Naive thymus-derived CD4-positive, alpha-beta T cell (primary cell): Measurements from ENCODE around the gene RIOX2. TPM values are rescaled to one million over a fixed set of nuclear protein-coding genes. Genes with fewer than 3 reads are reported as not detected.

Source experiments
- ATAC-seq: fragments of 150-1000 bp; cut with Tn5 transposase; 2 replicates; pipeline ENCODE4 v1.10.0; 2021; ENCODE audit warnings: mild to moderate bottlenecking, moderate library complexity
- CTCF ChIA-PET: fragments of 350-600 bp; sonication (Branson Sonifier 250); formaldehyde crosslinking; loops from one replicate; lab custom pipeline; 2021; ENCODE audit warnings: antibody characterized with exemption; lab: Charles Lee
- POLR2A ChIA-PET: fragments of 350-600 bp; sonication (Branson Sonifier 250); formaldehyde crosslinking; loops from one replicate; lab custom pipeline; 2021; ENCODE audit warnings: antibody characterized with exemption, inconsistent platforms; lab: Charles Lee
- DNase-seq, 9 donors: peaks; one replicate each; pipeline versions ENCODE4 v3.0.0 to v3.0.0-alpha.2; 2020 to 2022; ENCODE audit warnings: mixed read lengths in 1 of 9
- H3K27ac ChIP-seq: one replicate; pipeline ENCODE4 v1.7.0; 2013; ENCODE audit warnings: mild to moderate bottlenecking, low read depth, low read length, moderate library complexity
- H3K27me3 ChIP-seq, 2 donors: one replicate each; pipeline ENCODE4 v1.7.0; 2013; ENCODE audit warnings: low read length in 2 of 2, mild to moderate bottlenecking in 2 of 2, moderate library complexity in 2 of 2; ENCODE audit not compliant: control insufficient read depth in 2 of 2, insufficient read depth in 2 of 2
- H3K36me3 ChIP-seq, 3 experiments: 1 replicate in 2 of 3; 2 replicates in 1 of 3; pipeline ENCODE4 v1.7.0; 2013; ENCODE audit warnings: low read length in 3 of 3, mild to moderate bottlenecking in 3 of 3, moderate library complexity in 1 of 3; ENCODE audit not compliant: insufficient read depth in 3 of 3, control insufficient read depth in 2 of 3
- H3K4me1 ChIP-seq, 2 donors: one replicate each; pipeline ENCODE4 v1.7.0; 2013; ENCODE audit warnings: low read length in 2 of 2, mild to moderate bottlenecking in 2 of 2, moderate library complexity in 1 of 2; ENCODE audit not compliant: control insufficient read depth in 2 of 2, insufficient read depth in 2 of 2
- H3K4me3 ChIP-seq: 2 replicates; pipeline ENCODE4 v1.7.0; 2013; ENCODE audit warnings: mild to moderate bottlenecking, low read length
- H3K9me3 ChIP-seq, 3 experiments: 1 replicate in 2 of 3; 2 replicates in 1 of 3; pipeline ENCODE4 v1.7.0; 2013; ENCODE audit warnings: low read length in 3 of 3; ENCODE audit not compliant: control insufficient read depth in 2 of 3
- H3K27ac Mint-ChIP-seq, 9 donors: one replicate each; pipeline ENCODE4 v1.8.0; 2020 to 2022; ENCODE audit warnings: mixed read lengths in 9 of 9, mild to moderate bottlenecking in 8 of 9, moderate library complexity in 5 of 9, inconsistent platforms in 2 of 9
- H3K27me3 Mint-ChIP-seq, 5 donors: one replicate each; pipeline ENCODE4 v1.8.0; 2021 to 2022; ENCODE audit warnings: mixed read lengths in 5 of 5, mild to moderate bottlenecking in 1 of 5
- H3K36me3 Mint-ChIP-seq, 5 donors: one replicate each; pipeline ENCODE4 v1.8.0; 2020 to 2022; ENCODE audit warnings: mixed read lengths in 5 of 5, mild to moderate bottlenecking in 3 of 5, inconsistent platforms in 1 of 5
- H3K4me1 Mint-ChIP-seq, 7 donors: one replicate each; pipeline ENCODE4 v1.8.0; 2020 to 2022; ENCODE audit warnings: mixed read lengths in 7 of 7, mild to moderate bottlenecking in 3 of 7, inconsistent platforms in 1 of 7
- H3K4me3 Mint-ChIP-seq, 10 donors: one replicate each; pipeline ENCODE4 v1.8.0; 2020 to 2022; ENCODE audit warnings: mild to moderate bottlenecking in 10 of 10, mixed read lengths in 10 of 10, moderate library complexity in 6 of 10, inconsistent platforms in 2 of 10
- H3K9me3 Mint-ChIP-seq, 11 donors: one replicate each; pipeline ENCODE4 v1.8.0; 2020 to 2022; ENCODE audit warnings: mixed read lengths in 11 of 11, mild to moderate bottlenecking in 4 of 11, inconsistent platforms in 1 of 11, moderate library complexity in 1 of 11
- intact Hi-C, 2 donors: fragments of 100-400 bp; cut with micrococcal nuclease; formaldehyde crosslinking; loops; one replicate each; pipeline ENCODE4 v1.15.1; 2023
- polyA plus RNA-seq, 2 donors: library from polyadenylated mRNA; unstranded; fragments of 300-500 nt; fragmentation: Illumina TruSeq; gene quantifications; one replicate each; pipeline ENCODE4 v1.2.3, GENCODE V29; 2021
- total RNA-seq, 6 experiments: library from RNA in 5 of 6; stranded (reverse) in 5 of 6; gene quantifications; 1 replicate in 5 of 6; 2 replicates in 1 of 6; pipeline ENCODE4 v1.2.3 and lab custom pipeline; 2021 to 2026

Gene RIOX2
- total and polyA plus RNA-seq, 7 experiments from 2014 or later: 17.8 to 110 (median 31.4) TPM

GRCh38 chr3:97960993-97961766, 11.1 kb downstream of the RIOX2 start:
- DNase-seq (no peak), ATAC-seq (no peak)
- no peaks in the 10 kb centered on the region for H3K27me3 Mint-ChIP-seq
- peaks cover 0 to 9% of the 10 kb centered on the region in 2 donors for H3K4me1 ChIP-seq
- POLR2A ChIA-PET: interaction anchor here (0.6 kb wide), 1 partner anchor 104 kb away, joined by 5 read pairs; no protein-coding TSS in a partner anchor
- H3K4me1 Mint-ChIP-seq: peaks cover 11 to 55% (median 41%) of the 10 kb centered on the region in 7 donors
- H3K4me3 ChIP-seq: no peak overlapping the region
- H3K36me3 ChIP-seq: peaks cover 0 to 36% (median 6%) of the 10 kb centered on the region in 3 experiments
- H3K9me3 ChIP-seq: no peaks in the 10 kb centered on the region
- intact Hi-C loops: no loop called here
- CTCF ChIA-PET: interaction anchor here (1.5 kb wide), 1 partner anchor 10 kb away, joined by 4 read pairs; no protein-coding TSS in a partner anchor
- no peak overlapping the region for H3K27ac ChIP-seq
- peaks cover 8 to 55% (median 32%) of the 10 kb centered on the region in 5 donors for H3K36me3 Mint-ChIP-seq
- no peak overlapping the region for H3K4me3 Mint-ChIP-seq
- no peaks in the 10 kb centered on the region for H3K27me3 ChIP-seq
- peak overlapping the region in 2 of 9 donors; percentile 36 to 47 for H3K27ac Mint-ChIP-seq
- no peaks in the 10 kb centered on the region for H3K9me3 Mint-ChIP-seq

- ATAC-seq (no peak), DNase-seq (no peak)
- Mint-ChIP-seq H3K9me3 (no peaks in the 10 kb centered on the region), H3K4me1 (peaks cover 11 to 53% (median 35%) of the 10 kb centered on the region in 7 donors), H3K27me3 (no peaks in the 10 kb centered on the region), H3K4me3 (no peak overlapping the region), H3K36me3 (peaks cover 8 to 53% (median 27%) of the 10 kb centered on the region in 5 donors), H3K27ac (no peak overlapping the region)
- intact Hi-C loops: no loop called here
- ChIA-PET CTCF (interaction anchor here (1.5 kb wide), 1 partner anchor 11 kb away, joined by 4 read pairs; no protein-coding TSS in a partner anchor), POLR2A (no interaction called here)
- Histone ChIP-seq H3K4me3 (no peak overlapping the region), H3K36me3 (peaks cover 0 to 36% (median 6%) of the 10 kb centered on the region in 3 experiments), H3K4me1 (peaks cover 0 to 9% of the 10 kb centered on the region in 2 donors), H3K27me3 (no peaks in the 10 kb centered on the region), H3K9me3 (no peaks in the 10 kb centered on the region), H3K27ac (no peak overlapping the region)
Measured at GRCh38 chr3:97960551-97960950, 11.7 kb downstream of the RIOX2 start.

- Histone ChIP-seq H3K27ac (no peak overlapping the region), H3K4me1 (peaks cover 0 to 9% of the 10 kb centered on the region in 2 donors), H3K4me3 (no peak overlapping the region), H3K27me3 (no peaks in the 10 kb centered on the region), H3K9me3 (no peaks in the 10 kb centered on the region), H3K36me3 (peaks cover 0 to 41% (median 6%) of the 10 kb centered on the region in 3 experiments)
- H3K27me3 Mint-ChIP-seq: no peaks in the 10 kb centered on the region
- ATAC-seq (no peak), DNase-seq (no peak)
- intact Hi-C loops: no loop called here
- peaks cover 9 to 54% (median 32%) of the 10 kb centered on the region in 7 donors for H3K4me1 Mint-ChIP-seq
- no peaks in the 10 kb centered on the region for H3K9me3 Mint-ChIP-seq
- H3K27ac Mint-ChIP-seq: no peak overlapping the region
- ChIA-PET CTCF (interaction anchor here (1.0 to 1.5 kb wide), 2 partner anchors 11 to 63 kb away, joined by 3 to 4 read pairs; no protein-coding TSS in a partner anchor), POLR2A (interaction anchor here (1.1 kb wide), 1 partner anchor 11 kb away, joined by 4 read pairs; no protein-coding TSS in a partner anchor)
- H3K4me3 Mint-ChIP-seq: no peak overlapping the region
- H3K36me3 Mint-ChIP-seq: peaks cover 8 to 52% (median 27%) of the 10 kb centered on the region in 5 donors
Measured at GRCh38 chr3:97959872-97960271, 12.4 kb downstream of the RIOX2 start.

GRCh38 chr3:97958796-97959195, 13.4 kb downstream of the RIOX2 start:
- Histone ChIP-seq H3K27ac (no peak overlapping the region), H3K27me3 (no peaks in the 10 kb centered on the region), H3K9me3 (no peaks in the 10 kb centered on the region), H3K36me3 (peaks cover 3 to 50% (median 6%) of the 10 kb centered on the region in 3 experiments), H3K4me3 (no peak overlapping the region), H3K4me1 (peaks cover 0 to 5% of the 10 kb centered on the region in 2 donors)
- ChIA-PET POLR2A (interaction anchor here (0.7 kb wide), 1 partner anchor 155 kb away, joined by 4 read pairs; no protein-coding TSS in a partner anchor), CTCF (interaction anchor here (0.6 kb wide), 1 partner anchor 171 kb away, joined by 3 read pairs; no protein-coding TSS in a partner anchor)
- Mint-ChIP-seq H3K9me3 (no peaks in the 10 kb centered on the region), H3K4me1 (peaks cover 7 to 53% (median 25%) of the 10 kb centered on the region in 7 donors), H3K36me3 (peaks cover 8 to 52% (median 23%) of the 10 kb centered on the region in 5 donors), H3K4me3 (no peak overlapping the region), H3K27me3 (no peaks in the 10 kb centered on the region), H3K27ac (no peak overlapping the region)
- DNase-seq (no peak), ATAC-seq (no peak)
- intact Hi-C loops: no loop called here

GRCh38 chr3:97958396-97958795, 13.8 kb downstream of the RIOX2 start:
- H3K4me1 ChIP-seq: peaks cover 0 to 2% of the 10 kb centered on the region in 2 donors
- H3K4me3 Mint-ChIP-seq: no peak overlapping the region
- no peaks in the 10 kb centered on the region for H3K27me3 ChIP-seq
- ATAC-seq: no peak
- no peak overlapping the region for H3K27ac ChIP-seq
- H3K36me3 Mint-ChIP-seq: peaks cover 8 to 51% (median 23%) of the 10 kb centered on the region in 5 donors
- no peaks in the 10 kb centered on the region for H3K9me3 Mint-ChIP-seq
- H3K9me3 ChIP-seq: no peaks in the 10 kb centered on the region
- ChIA-PET CTCF (interaction anchor here (0.6 kb wide), 1 partner anchor 171 kb away, joined by 3 read pairs; no protein-coding TSS in a partner anchor), POLR2A (interaction anchor here (0.7 kb wide), 1 partner anchor 155 kb away, joined by 4 read pairs; no protein-coding TSS in a partner anchor)
- intact Hi-C loops: no loop called here
- H3K4me3 ChIP-seq: no peak overlapping the region
- DNase-seq: no peak
- no peak overlapping the region for H3K27ac Mint-ChIP-seq
- peaks cover 3 to 51% (median 6%) of the 10 kb centered on the region in 3 experiments for H3K36me3 ChIP-seq
- H3K4me1 Mint-ChIP-seq: peaks cover 5 to 49% (median 21%) of the 10 kb centered on the region in 7 donors
- H3K27me3 Mint-ChIP-seq: no peaks in the 10 kb centered on the region

- no peak overlapping the region for H3K4me3 Mint-ChIP-seq
- no peak for DNase-seq
- Histone ChIP-seq H3K27me3 (no peaks in the 10 kb centered on the region), H3K4me1 (no peaks in the 10 kb centered on the region), H3K27ac (no peak overlapping the region), H3K36me3 (peaks cover 3 to 56% (median 6%) of the 10 kb centered on the region in 3 experiments), H3K4me3 (no peak overlapping the region), H3K9me3 (no peaks in the 10 kb centered on the region)
- H3K27ac Mint-ChIP-seq: no peak overlapping the region
- ATAC-seq: peak; percentile 44
- POLR2A ChIA-PET: no interaction called here
- no peaks in the 10 kb centered on the region for H3K9me3 Mint-ChIP-seq
- H3K36me3 Mint-ChIP-seq: peaks cover 8 to 56% (median 23%) of the 10 kb centered on the region in 5 donors
- CTCF ChIA-PET: no interaction called here
- peaks cover 5 to 48% (median 18%) of the 10 kb centered on the region in 7 donors for H3K4me1 Mint-ChIP-seq
- H3K27me3 Mint-ChIP-seq: no peaks in the 10 kb centered on the region
- intact Hi-C loops: loop anchor here in 1 of 2 donors (2.0 kb wide), 1 partner anchor 13 kb away; no protein-coding TSS in a partner anchor
Measured at GRCh38 chr3:97957617-97958311, 14.5 kb downstream of the RIOX2 start.
